Panc1 (cell line): ENCODE results near the gene LPIN2.

ENCODE experiments used
- CTCF ChIP-seq: fragments of 450-650 bp; IDR thresholded peaks from 2 replicates; pipeline ENCODE4 v1.5.1; 2017; ENCODE audit warnings: mild to moderate bottlenecking
- POLR2AphosphoS5 ChIP-seq: IDR thresholded peaks from 2 replicates; pipeline ENCODE4 v1.6.1; 2012; ENCODE audit warnings: mild to moderate bottlenecking, low read depth, low read length, moderate library complexity
- REST ChIP-seq, 2 experiments: IDR thresholded peaks; 2 replicates each; pipeline ENCODE4 v1.6.1; 2011 to 2012; ENCODE audit warnings: low read depth in 2 of 2, control low read depth in 1 of 2, low read length in 1 of 2, mild to moderate bottlenecking in 1 of 2, moderate library complexity in 1 of 2; ENCODE audit not compliant: insufficient read depth in 1 of 2
- SIN3A ChIP-seq: IDR thresholded peaks from 2 replicates; pipeline ENCODE4 v1.6.1; 2012; ENCODE audit warnings: low read depth, mild to moderate bottlenecking, low read length, moderate library complexity, borderline replicate concordance; ENCODE audit not compliant: insufficient read depth
- TCF7L2 ChIP-seq: IDR thresholded peaks from 2 replicates; pipeline ENCODE4 v1.6.1; 2011; ENCODE audit warnings: mild to moderate bottlenecking, low read depth, low read length, inconsistent platforms

- no peak for TF ChIP-seq CTCF
- no peak for TF ChIP-seq REST (IDR thresholded peaks at IDR 0.05; ENCODE audit: insufficient read depth in 1 of 2, low read depth in 2 of 2, low read length in 1 of 2)
- TF ChIP-seq POLR2AphosphoS5 = no peak
- no peak for TF ChIP-seq TCF7L2
- no peak for TF ChIP-seq SIN3A
Measured at GRCh38 chr18:3015851-3016250, 2.9 kb upstream of the LPIN2 start.
